A549 (cell line): ENCODE measurements around the gene HRK.

Source experiments
- BHLHE40 ChIP-seq: IDR thresholded peaks from 2 replicates; pipeline ENCODE4 v1.6.1; 2012; ENCODE audit warnings: low read depth, low read length, inconsistent platforms
- EHMT2 ChIP-seq: fragments of 200-600 bp; sonication (generic); IDR thresholded peaks from 2 replicates; pipeline ENCODE4 v1.6.1; 2016; ENCODE audit warnings: antibody characterized with exemption, low read depth, mild to moderate bottlenecking, moderate library complexity
- GATA3 ChIP-seq: IDR thresholded peaks from 2 replicates; pipeline ENCODE4 v1.6.1; 2012; ENCODE audit warnings: borderline replicate concordance
- HDAC2 ChIP-seq: fragments of 200-600 bp; sonication (generic); IDR thresholded peaks from 2 replicates; pipeline ENCODE4 v1.6.1; 2016
- JUN ChIP-seq, 2 experiments: fragments of >200 bp; sonication (Bioruptor Twin); formaldehyde crosslinking; IDR thresholded peaks; 2 replicates in 1 of 2; 3 replicates in 1 of 2; pipeline ENCODE4 v1.6.1; 2016 to 2017
- MYC ChIP-seq: IDR thresholded peaks from 2 replicates; pipeline ENCODE4 v1.6.1; 2012; ENCODE audit warnings: mild to moderate bottlenecking, inconsistent platforms, low read length, improper control_type of control experiment, borderline replicate concordance
- POLR2A ChIP-seq: IDR thresholded peaks from 2 replicates; pipeline ENCODE4 v1.6.1; 2012; ENCODE audit warnings: mild to moderate bottlenecking, low read length
- TF ChIP-seq, protein P1 (sequence below): fragments of >200 bp; sonication (Bioruptor Twin); formaldehyde crosslinking; IDR thresholded peaks from 3 replicates; pipeline ENCODE4 v1.5.1; 2016
- TF ChIP-seq, protein P2 (sequence below): fragments of 450-650 bp; IDR thresholded peaks from 2 replicates; pipeline ENCODE4 v1.6.1; 2014; ENCODE audit warnings: antibody characterized with exemption

DNA sequence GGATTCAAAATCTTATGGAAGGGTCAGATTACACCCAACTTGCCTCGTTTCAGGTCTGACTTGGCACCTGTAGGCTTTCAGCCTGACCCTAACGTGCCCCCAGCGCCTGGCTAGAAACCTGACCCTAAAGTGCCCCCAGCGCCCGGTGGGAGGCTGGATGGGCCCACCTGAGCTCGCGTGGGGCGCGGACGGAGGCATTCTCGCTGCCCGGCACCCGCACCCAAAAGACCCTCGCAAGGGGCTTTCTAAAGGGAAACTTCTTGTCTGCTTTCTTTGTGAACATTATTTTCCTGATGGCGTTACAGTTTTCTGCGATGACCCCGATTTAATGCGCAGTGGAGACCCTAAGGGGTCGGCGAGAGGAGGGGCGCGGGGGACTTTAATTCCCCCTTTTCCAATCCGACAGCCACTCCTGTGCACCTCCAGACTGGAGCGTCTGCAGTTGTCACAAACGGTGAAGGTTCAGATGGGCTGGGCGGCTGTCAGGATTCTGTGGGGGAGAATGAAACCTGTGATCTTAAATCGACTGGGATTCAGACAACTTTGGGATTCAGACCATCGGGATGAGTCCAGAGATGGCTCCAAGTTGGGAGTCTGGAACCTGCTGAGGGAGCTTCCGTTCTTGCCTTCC is 751 bp upstream of the HRK start:
- TF ChIP-seq, protein P1, sequence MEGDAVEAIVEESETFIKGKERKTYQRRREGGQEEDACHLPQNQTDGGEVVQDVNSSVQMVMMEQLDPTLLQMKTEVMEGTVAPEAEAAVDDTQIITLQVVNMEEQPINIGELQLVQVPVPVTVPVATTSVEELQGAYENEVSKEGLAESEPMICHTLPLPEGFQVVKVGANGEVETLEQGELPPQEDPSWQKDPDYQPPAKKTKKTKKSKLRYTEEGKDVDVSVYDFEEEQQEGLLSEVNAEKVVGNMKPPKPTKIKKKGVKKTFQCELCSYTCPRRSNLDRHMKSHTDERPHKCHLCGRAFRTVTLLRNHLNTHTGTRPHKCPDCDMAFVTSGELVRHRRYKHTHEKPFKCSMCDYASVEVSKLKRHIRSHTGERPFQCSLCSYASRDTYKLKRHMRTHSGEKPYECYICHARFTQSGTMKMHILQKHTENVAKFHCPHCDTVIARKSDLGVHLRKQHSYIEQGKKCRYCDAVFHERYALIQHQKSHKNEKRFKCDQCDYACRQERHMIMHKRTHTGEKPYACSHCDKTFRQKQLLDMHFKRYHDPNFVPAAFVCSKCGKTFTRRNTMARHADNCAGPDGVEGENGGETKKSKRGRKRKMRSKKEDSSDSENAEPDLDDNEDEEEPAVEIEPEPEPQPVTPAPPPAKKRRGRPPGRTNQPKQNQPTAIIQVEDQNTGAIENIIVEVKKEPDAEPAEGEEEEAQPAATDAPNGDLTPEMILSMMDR = no peak
- TF ChIP-seq, protein P2, sequence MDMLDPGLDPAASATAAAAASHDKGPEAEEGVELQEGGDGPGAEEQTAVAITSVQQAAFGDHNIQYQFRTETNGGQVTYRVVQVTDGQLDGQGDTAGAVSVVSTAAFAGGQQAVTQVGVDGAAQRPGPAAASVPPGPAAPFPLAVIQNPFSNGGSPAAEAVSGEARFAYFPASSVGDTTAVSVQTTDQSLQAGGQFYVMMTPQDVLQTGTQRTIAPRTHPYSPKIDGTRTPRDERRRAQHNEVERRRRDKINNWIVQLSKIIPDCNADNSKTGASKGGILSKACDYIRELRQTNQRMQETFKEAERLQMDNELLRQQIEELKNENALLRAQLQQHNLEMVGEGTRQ = no peak
- TF ChIP-seq JUN (IDR thresholded peaks at IDR 0.05) (no peak), GATA3 (no peak), HDAC2 (no peak), MYC (no peak), POLR2A (no peak), BHLHE40 (no peak), EHMT2 (no peak)
